Stimulated activated CD4-positive, alpha-beta T cell treated with anti-CD3 and anti-CD28 coated beads, Interleukin-4, amount 100 ng/mL, for 48 hours (primary cell): ENCODE data around the gene SELP.

ENCODE experiments used
- DNase-seq, 2 donors: peaks; one replicate each; pipeline ENCODE4 v3.0.0-alpha.2; 2020; ENCODE audit warnings: low read depth in 2 of 2

The SELP gene

GRCh38 chr1:169620565-169620964, 9.4 kb downstream of the SELP start:
- no peak for DNase-seq

DNA sequence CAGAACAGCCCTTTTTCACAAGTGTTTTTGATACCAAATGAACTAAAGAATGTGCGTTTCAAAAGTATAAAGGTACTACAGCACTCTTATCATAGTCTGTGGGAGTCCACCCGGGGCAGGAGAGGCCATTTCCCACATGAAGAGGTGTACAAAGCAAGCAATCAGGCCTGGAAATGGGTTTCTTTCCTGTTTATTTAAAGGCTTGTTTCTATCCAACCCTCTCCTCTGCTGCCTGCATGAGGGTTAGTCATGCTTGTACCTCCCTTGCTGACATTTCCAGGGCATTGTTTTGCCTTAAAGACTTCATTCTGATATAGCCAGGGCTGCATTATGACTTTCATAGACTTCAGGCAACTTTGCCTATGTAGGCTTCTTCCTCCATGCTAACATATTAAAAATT, 11.6 kb downstream of the SELP start:
- DNase-seq: no peak

GRCh38 chr1:169615803-169616202, 14.1 kb downstream of the SELP start:
- no peak for DNase-seq

DNA sequence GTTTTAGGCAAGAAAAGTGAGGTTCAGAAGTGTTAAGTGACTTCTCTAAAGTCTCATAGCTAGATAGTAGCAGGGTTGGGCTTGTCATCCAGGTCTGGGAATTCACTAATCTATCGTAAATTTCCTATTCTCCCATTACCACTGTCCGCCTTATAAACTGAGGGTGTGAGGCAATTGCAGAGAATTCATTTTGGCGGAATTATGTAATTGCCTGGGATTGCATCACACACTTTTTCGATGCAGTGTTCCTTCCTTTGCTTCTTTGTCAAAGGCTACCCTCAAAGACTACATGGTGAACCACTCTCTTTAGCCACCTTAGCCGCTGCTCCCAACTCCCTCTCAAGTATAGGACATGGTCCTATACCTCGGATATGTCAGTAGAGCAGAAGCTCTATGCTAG, 19.1 kb downstream of the SELP start:
- no peak for DNase-seq

DNA sequence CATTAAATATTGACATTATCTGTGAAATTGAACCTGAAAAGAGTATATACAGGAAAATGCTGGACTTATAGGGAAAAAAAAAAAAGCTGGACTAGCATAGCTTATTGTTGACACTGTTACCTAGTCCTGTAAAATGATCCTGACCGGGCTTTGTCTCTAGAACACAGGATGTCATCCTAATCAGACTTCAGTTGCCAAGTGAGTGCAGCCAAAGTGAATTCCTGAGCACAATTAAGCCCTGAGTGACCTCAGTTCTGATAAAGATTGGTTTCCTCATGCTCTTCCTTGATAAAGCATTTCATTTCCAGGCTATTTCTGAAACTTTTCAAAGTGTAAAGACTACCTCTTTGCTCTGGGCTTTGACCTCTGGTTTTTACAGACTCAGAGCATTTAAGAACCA, 19.8 kb downstream of the SELP start:
- no peak for DNase-seq

DNA sequence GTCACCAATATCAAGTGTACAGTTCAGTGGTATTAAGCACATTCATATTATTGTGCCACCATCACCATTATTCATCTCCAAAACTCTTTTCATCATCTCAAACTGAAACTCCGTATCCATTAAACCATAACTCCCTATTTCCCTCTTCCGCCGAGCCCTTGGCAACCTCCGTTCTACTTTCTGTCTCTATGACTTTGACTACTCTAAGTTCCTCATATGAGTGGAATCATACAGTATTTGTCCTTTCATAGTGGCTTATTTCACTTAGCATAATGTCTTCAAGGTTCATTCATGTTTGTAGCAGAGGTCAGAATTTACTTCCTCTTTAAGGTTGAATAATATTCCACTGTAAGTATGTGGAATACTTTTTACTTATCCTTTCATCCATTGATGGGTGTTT, 21.7 kb downstream of the SELP start:
- DNase-seq: no peak

GRCh38 chr1:169604781-169605560, 25.0 kb downstream of the SELP start:
- no peak for DNase-seq

DNA sequence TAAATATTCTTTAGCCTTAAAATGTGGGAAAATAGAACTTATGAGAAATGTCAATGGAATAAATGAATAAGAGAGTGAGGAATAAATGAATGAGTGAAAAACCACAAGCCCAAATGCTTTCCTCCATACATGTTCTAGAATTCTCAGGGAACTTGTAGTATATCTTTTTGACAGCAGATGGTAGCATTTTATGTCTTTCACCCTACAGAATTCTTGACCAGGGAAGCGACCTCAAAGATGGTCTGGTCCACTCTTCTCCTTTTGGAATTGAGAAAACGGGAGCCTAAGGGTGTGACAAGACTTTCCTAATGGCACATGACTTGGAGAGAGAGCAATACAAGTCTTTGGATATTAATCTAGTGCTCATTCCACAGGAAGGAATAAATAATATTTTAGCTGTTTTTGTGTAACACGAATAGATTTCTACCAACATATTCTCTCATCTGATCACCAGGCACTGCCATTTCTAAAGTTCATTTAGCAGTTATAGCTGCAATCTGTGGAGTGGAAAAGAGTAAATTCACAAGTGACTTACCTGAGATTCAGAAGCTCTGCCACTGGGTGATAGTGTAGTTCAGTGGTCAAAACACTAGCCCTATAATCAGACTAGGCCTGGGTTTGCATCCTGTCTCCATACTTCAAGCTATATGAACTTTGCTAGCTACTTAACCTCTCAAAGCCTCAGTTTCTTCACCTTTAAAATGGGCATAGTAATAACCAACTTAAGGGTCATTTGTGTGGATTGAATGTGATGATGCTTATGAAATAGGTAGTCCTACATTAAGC, 28.6 kb downstream of the SELP start:
- no peak for DNase-seq

DNA sequence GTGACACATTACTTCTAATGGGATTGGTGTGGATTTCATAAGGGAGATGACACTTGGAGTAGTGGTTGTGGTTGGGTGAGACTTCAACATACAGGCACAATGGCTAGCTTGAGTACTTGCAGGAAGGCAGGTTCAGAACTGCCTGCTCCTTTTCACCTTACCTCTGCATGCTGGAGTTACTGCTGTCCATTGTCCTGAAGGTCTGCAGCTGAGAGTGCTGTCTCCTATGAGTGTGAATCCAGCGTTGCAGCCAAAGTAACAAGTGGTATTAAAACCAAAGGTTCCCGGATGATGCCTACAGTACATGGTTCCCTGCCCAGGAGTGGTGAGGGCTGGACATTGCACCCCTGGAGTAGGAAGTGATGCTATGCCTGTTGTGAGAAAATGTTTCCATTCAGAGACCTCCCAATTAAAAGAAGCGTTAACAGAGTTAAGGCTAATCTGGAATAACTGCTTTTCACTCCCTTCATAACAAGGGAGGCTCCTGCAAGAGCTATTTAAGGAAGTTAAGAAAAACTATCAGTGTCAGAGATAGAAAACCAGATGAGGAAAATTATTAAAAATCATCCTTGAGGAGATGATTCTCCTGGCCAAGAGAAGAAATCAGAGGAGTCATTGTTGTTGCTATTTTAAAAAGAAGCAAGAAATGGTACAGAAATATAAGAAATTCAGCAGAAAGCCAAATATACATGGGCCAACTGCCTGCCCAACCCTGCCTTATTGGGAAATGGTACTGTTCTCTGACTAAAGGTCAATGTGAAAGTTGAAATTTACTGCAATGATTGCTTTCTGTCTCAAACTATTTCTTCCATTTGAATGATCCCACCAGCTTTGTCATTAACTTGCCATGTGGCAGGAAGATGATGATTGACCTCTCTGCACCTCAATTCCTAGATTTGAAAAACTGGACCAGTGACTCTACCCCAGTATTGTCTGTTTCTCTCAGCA, 33.9 kb downstream of the SELP start:
- no peak for DNase-seq

DNA sequence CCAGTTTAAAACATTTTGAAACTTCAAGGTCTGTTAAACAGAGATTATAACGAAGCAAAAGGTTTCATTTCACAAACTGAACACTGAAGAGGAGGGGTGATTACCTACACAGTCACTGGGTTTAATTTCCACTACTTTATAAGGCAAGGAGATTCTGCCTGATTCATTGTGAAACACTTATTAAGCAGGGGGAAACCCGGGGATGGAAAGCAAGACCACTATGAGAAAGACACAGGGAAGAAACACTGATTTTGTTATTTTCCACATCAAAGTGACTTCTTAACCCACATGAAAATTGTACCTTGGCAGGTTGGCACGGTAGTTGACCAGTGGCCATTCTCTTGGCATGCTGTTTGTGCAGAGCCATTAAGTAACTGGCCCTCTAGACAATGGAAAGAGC, 35.5 kb downstream of the SELP start:
- DNase-seq: no peak

GRCh38 chr1:169590932-169591331, 39.0 kb downstream of the SELP start:
- no peak for DNase-seq

GRCh38 chr1:169588785-169589485, 41.0 kb downstream of the SELP start:
- DNase-seq: no peak

DNA sequence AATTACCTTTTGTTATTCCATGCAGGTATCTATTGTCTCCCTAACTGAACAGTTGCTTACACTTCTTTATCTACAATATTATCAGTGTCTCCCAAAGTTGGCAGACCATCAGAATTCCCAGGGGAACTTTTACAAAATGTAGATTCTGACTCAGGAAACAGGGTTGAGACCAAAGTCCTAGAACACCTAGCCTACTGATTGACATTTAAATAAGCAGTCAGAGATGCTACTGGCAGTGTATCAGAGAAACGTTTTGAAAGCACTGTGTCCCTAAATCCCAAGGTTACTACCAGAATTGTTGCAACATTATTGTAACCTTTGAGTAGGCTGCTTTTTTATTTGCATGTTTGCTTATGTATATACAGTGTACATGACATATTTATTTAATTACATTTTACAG, 41.8 kb downstream of the SELP start:
- DNase-seq: no peak

DNA sequence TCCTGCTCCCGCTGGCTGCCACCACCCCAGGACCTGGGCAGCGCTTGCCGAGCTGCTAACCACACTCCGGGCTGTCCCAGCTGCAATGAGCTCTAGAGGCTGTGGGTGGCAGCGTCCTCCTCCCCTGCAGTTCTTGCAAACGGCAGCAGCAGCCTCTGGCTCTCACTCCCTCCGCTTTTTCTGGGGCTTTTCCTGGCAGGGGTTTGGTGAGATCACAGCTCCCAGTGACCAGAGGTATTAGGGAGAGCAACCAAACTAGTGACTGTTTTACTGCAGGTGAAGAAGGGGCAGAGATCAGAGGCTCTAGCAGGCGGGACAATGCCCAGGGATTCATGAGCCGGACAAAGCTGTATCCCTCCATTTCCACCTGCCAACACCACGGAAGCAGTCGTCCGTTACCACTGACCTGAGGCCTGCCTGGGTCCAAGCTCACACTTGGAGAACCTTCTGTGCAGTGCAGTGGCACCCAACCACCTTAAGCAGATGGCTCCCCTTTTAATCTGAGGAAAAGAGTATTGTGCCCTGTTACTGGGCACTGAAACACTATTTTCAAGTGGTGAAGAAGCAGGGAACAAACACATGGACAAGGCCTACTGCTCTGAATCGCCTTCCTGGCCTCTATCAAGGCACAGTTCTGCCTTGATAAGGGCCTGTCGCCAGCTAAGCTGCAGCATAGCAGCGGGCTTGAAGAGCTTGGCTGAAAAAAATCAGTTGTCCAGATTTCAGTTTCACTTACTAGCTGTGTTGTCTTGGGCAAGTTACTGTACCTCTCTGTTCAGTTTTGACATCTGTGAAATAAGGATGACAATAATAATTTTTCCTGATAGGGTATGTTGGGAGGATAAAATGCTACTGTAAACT, 43.3 kb downstream of the SELP start, which contains the start of gene F5:
Gene F5, minus strand, starts transcription at position 87 of the 861 bp plus-strand sequence. CDS start 95 bp downstream, outside the sequence.
- DNase-seq: peak; percentile 67 to 75

DNA sequence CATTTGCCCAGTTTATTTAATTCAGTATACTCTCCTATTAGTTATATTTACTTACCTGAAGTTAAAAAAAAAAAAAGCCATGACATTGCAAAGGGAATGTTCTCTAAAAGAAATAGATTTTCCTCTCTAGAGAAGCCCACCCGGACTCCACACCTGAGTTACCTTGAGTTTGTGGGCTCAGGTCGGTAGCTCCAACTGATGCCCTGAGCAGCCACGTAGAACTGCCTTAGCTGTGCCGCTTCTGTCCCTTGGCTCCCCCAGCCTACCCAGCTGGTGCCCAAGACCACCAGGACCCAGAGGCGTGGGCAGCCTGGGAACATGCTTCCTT, 43.9 kb downstream of the SELP start:
- no peak for DNase-seq

GRCh38 chr1:169585181-169585580, 44.7 kb downstream of the SELP start:
- no peak for DNase-seq

GRCh38 chr1:169584483-169585144, 45.3 kb downstream of the SELP start:
- peak in 1 of 2 donors; percentile 16 for DNase-seq

- DNase-seq: no peak
These were observed 51.8 kb downstream of the SELP start for GRCh38 chr1:169577981-169578738.

DNA sequence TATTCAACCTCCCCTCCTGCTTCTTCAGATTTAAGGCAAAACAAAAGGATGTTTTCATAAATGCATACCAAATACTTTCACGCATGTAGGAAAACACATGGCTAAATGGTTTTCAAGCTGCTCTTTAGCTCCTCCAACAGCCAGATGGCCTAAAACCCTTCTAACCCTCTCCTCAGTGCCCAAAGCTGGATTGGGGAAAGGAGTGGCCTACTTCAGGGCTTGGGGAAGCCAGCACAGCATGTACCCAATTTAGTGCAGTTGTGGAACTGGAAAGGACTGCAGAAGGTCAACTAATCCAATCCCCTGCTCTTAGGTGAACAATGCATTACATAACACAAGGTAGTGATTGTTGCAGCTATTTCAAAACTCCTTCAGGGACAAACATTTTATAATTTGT, 53.0 kb downstream of the SELP start:
- no peak for DNase-seq
